CMK (cell line): ENCODE results near the gene FHIT.
"Not testable (repeated sequence)": the region's sequence is repeated elsewhere in the genome, so short reads cannot be mapped to it uniquely, and the experiment has no call there.

Experiments
- DNase-seq: peaks from one replicate; pipeline ENCODE4 v3.0.0-alpha.2; 2010; ENCODE audit warnings: low read depth

Gene FHIT

GRCh38 chr3:59821274-59821673 lies 1430.0 kb downstream of the FHIT start:
- peak; percentile 24 for DNase-seq

DNA sequence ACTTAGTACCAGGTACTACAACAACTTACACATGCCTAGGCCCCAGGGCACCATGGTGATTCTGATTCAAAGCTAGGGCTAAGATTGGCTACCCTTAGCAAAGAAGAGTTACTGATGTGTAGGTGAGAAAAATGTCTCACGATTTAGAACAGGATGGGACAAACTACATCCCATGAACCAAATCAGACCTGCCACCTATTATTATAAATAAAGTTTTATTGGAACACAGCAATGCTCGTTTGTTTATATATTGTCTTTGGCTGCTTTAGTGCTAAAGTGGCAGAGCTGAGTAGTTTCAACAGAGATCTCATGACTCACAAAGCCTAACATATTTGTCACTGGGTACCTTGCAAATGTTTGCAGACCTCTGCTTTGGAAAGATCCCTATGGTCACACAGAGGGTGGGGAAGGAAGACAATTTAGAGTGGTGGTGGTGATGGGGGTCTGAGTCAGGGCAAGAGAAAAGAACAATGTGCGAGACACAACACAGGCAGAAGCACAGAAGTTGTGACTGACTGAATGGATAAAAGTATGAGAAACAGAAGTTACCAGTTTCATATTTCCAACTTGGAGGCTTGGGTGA lies 1430.8 kb downstream of the FHIT start:
- DNase-seq, result no peak

DNA sequence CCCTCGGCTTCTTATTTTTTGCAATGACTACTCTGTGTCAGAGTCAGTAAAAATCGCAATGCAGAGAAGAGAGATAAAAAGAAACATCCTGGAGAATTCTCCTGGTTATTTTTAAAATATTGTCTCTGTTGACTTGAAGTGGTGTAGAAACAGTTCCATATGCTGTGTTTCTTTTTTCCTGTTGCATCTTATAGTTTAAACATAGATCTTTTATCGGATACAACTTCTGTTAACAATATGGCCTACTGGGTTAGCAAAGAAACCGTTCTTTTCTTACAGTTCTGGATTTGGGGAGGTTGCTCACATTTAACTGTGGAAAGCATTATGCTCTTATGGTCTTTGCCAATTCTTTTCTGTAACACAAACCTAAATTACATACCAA lies 1432.3 kb downstream of the FHIT start:
- DNase-seq, result no peak

GRCh38 chr3:59818033-59818918 lies 1433.0 kb downstream of the FHIT start:
- no peak for DNase-seq

DNA sequence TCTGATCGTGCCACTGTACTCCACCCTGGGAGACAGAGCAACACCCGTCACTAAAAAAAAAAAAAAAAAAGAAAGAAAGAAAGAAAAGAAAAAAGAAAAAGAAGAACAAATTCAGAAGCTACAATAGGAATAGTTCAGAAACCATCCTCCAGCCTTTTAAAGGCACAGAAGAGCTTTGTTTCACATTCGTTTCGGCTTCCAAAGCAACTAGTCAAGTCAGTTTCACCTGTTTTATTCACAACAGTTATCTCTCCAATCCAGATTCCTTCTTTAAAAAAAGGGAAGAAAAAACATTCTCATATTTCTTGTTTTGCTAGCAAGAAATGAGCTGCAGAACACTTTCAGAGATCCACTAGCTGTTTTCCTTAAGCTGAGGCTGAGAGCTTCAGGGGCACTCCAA lies 1433.7 kb downstream of the FHIT start:
- DNase-seq, result no peak

DNA sequence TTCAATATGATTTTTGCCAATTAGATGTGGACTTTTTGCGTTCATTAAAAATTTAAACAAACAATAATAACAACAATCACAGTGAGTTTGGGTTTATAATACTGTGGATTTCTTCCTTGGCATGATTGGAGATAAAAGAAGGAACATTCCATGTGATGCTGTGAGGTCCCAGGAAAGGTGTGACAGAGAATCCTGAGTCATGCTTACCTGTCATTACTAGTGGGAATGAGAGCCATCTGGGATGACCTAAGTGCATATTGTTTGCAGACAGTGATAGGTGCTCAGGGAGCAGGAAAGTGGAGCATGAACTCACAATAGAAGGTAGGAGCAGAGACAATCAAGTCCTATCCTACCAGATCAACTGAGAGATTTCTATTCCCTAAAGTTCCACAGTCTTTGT lies 1434.9 kb downstream of the FHIT start:
- DNase-seq, result no peak

- DNase-seq, result no peak
These were observed 1438.1 kb downstream of the FHIT start for GRCh38 chr3:59813148-59813538.

DNA sequence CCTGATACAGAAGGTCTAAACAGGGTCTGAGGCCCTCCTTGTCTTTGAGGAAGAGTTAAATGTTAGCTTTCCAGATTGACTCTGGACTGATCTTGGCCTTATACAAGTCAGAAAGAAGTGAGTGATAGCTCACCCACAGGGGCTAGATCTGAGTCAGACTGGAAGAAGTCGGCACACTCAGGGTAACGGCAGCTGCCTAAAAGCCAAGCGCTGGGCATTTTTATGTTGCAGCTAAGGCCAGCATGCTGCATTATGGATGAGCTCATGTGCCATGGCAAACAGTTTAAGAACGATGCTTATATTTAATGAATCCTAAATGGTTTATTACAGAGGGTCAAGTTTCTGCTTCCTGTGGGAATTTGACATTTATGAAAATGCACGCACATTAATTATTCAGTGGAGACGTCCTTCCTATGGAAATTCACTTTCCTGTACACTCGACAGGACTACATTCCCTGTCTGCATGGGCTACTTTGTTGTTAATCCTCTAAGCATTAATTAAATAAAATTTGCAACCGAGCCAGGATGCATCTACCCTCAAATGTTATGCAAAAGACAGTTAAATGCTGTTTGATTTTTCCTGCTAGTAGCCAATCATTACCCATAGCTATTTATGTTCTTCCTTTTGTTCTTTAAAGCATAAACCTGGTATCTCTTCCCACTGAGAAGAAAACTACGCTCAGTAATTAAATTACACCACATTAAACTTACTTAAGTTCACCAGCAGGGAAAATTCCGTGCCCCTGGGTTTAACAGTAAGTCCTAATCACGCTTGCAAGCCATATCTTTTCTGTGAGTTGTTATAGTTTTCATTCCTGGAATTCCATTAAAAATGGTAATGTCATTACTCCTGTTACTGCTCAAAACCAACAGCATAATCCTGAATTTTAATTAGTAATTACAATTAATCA lies 1438.8 kb downstream of the FHIT start:
- DNase-seq, result no peak

DNA sequence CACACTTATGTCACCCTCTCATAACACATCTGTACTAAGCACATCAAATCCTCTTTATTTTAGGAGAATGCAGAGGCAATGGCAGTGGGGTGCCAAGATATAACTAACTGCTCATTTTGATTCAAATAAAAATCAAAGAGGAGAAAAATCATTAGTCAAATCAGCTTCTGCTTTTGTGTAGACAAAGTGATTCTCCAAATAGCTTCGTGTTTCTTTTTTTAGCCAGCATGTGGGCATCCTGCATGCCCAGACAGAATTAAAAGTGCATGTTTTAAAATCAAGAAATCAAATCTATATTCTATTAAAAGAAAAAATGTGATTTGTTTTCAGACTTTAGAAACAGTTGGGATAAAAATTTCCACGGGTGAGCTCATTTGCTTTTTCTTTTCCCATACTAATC lies 1440.1 kb downstream of the FHIT start:
- no peak for DNase-seq

GRCh38 chr3:59810606-59811005 lies 1440.6 kb downstream of the FHIT start:
- no peak for DNase-seq

GRCh38 chr3:59809710-59810444 lies 1441.4 kb downstream of the FHIT start:
- no peak for DNase-seq

DNA sequence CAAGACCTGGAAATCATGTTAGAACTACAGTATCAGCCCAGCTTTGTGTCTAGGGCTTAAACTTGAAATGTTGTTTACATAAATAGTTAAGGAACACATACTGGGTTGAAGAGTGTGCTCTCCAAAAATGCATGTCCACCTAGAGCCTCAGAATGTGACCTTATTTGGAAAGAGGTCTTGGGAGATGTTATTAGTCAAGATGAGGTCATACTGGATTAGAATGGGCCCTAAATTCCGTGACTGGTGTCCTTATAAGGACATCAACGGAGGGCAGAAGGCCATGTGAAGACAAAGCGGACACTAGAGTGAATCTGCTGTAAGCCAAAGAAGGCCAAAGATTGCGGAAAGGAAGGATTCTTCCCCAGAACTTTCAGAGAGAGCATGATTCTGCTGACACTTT lies 1442.2 kb downstream of the FHIT start:
- no peak for DNase-seq

DNA sequence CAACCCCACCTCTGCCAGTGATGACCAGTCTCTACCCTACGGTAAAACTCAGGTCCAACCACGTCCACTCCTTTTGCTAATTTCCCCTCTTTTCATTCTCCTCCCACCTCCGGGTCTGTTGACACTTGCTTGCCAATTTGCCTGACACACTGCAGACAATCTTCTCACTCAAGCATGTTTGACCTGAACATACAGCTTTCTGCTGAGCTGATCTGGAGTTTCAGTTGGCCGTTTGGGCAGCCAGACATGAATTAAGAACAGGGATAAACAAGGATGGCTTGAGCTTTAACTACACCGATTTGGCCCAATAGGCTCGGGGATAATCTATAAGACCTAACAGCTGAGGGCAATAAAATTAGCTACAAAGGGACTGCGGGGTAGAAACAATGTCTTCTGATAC lies 1442.8 kb downstream of the FHIT start:
- DNase-seq, result no peak

GRCh38 chr3:59803268-59803667 lies 1448.0 kb downstream of the FHIT start:
- no peak for DNase-seq

GRCh38 chr3:59802453-59802852 lies 1448.8 kb downstream of the FHIT start:
- not testable (repeated sequence) for DNase-seq

GRCh38 chr3:59802045-59802444 lies 1449.2 kb downstream of the FHIT start:
- DNase-seq, result no peak

DNA sequence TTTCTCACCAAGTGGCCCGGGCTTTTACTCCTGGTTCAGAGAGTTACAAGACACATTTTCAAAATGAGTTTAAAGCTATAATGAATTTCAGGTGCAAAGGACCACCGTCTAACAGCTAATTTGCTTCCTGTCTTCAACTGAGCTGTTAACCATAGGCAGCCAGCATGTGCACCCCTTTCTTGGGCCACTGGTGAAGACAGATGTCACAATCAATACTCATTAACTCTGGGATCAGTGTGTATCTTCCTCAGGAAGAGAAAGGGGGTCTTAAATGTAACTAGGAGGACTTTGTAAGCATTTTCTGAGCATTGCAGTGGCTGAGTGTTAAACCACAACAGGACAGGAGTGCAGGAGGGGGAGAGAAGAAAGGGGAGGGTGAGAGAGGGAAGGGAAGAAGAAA lies 1450.8 kb downstream of the FHIT start:
- DNase-seq, result no peak

- DNase-seq, result no peak
These were observed 1452.7 kb downstream of the FHIT start for GRCh38 chr3:59798372-59799086.

- no peak for DNase-seq
These were observed 1453.7 kb downstream of the FHIT start for GRCh38 chr3:59797533-59797932.

DNA sequence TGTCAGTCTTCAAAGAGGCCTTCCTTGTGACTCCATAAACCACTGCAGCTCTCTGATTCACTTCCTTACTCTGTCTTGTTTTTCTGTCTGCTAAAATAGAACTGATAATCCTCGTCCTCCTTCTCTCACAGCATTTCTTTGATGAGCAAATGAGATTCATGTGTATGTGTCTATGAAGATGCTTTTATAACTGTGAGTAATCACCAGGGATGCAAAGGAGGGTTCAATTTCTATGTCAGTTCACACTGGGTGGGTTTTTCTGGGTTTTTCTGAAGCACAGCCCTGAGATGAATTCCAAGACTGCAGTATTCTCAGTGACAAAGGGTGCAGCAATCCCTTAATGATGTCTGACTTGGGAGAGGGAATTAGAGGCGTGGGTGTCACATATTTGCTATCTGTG lies 1454.8 kb downstream of the FHIT start:
- DNase-seq, result no peak

DNA sequence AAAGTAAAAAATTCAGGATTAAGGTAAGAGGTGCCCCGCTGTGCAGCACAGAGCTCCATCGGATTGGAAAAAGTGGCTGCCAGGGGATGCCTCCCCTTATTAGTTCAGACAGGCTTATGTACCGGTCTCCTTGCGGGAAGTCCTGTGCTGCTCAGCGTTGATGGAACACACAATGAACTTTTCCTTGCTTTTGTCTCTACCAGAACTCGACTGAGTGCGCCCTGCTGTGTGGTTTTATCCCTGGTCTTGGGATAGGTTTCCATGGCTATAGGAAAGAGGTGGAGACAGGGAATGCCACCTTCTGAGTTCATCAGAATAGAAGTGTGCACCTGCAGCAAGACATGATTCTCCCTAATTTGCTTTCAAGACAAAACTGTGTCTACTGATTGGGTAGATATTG lies 1455.5 kb downstream of the FHIT start:
- no peak for DNase-seq
